ENCODE measurements around the gene TMEM19.

The TMEM19 gene

DNA sequence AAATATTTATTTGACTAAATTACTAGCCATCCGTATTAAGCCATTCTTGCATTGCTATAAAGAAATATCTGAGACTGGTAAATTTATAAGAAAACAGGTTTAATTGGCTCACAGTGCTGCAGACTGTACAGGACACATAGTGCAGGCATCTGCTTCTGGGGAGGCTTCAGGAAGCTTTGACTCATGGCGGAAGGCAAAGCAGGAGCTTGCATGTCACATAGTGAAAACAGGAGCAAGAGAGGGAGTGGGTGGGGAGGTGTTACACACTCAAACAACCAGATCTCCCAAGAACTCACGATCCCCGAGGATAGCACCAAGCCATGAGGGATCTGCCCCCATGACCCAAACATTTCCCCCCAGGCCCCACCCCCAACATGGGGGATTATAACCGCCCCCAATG, 42.1 kb downstream of the TMEM19 start:
- no peak overlapping the region for H3K4me3 ChIP-seq (ENCODE audit: low read depth in 1 of 2, low read length in 1 of 2)
- no peak for TF ChIP-seq CTCF (IDR thresholded peaks at IDR 0.05)
- H3K27ac ChIP-seq = no peak overlapping the region
- no peaks in the 10 kb centered on the region for H3K4me1 ChIP-seq (ENCODE audit: control insufficient read depth in 1 of 2, insufficient read depth in 1 of 2, low read depth in 1 of 2, low read length in 1 of 2)
- no peaks in the 10 kb centered on the region for H3K9me3 ChIP-seq
- H3K27me3 ChIP-seq = no peaks in the 10 kb centered on the region
- H3K36me3 ChIP-seq = no peaks in the 10 kb centered on the region

DNA sequence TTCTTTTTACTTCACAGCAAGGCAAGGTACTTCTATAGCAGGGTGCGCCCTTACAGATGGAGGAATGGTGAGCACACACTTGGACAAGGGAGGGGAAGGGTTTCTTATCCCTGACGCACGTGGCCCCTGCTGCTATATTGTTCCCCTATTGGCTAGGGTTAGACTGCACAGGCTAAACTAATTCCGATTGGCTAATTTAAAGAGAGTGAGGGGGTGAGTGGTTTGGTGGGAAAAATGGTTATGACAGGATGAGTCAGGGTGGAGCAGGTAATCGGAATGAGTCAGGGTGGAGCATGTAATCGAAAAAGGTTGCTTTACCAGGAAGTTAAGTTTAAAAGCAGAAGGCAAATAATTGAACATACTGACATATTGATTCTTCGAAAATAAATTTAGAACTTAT, 45.1 kb downstream of the TMEM19 start:
- Histone ChIP-seq H3K4me3 (ENCODE audit: low read depth in 1 of 2, low read length in 1 of 2) (no peak overlapping the region), H3K4me1 (ENCODE audit: control insufficient read depth in 1 of 2, insufficient read depth in 1 of 2, low read depth in 1 of 2, low read length in 1 of 2) (no peaks in the 10 kb centered on the region), H3K9me3 (no peaks in the 10 kb centered on the region), H3K27ac (no peak overlapping the region), H3K36me3 (no peaks in the 10 kb centered on the region), H3K27me3 (no peaks in the 10 kb centered on the region)
- no peak for TF ChIP-seq CTCF (IDR thresholded peaks at IDR 0.05)

DNA sequence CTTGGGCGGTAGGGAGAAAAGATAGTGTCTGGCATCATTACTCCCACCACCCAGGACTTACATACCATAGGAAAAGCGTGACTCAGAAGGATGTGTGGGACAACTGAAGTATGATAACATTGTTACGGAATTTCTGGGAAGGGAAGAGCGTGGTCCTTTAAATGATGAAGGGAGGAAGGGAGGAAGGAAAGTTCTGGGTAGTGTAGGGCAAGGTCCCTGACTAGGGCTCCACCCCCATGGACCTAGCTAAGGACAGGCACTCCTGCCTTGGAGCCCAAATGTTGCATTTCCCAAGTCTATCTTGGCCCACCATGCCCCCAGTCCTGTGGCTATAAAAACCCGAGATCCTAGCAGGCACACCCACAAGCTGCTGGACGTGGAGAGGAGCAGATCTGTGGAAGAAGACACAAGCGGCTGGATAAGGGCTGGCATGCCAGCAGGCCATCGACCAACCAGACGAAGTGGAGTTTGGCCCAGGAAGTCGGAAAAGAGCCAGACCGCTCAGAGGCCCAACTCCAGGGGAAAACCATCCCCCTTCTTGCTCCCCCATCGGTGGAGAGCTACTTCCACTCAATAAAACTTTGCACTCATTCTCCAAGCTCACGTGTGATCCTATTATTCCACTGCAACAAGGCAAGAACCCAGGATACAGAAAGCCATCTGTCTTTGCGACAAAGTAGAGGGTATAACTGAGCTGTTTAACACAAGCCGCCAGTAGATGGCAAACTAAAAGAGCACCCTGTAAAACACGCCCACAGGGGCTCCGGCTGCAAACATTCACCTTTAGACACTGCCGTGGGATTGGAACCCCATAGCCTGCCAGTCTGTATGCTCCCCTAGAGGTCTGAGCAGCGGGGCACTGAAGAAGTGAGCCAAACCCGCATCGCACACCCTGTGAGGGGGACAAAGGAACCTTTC, 45.8 kb downstream of the TMEM19 start:
- Histone ChIP-seq H3K27ac (no peak overlapping the region), H3K4me1 (ENCODE audit: control insufficient read depth in 1 of 2, insufficient read depth in 1 of 2, low read depth in 1 of 2, low read length in 1 of 2) (no peaks in the 10 kb centered on the region), H3K9me3 (no peaks in the 10 kb centered on the region), H3K36me3 (no peaks in the 10 kb centered on the region), H3K27me3 (no peaks in the 10 kb centered on the region), H3K4me3 (ENCODE audit: low read depth in 1 of 2, low read length in 1 of 2) (no peak overlapping the region)
- TF ChIP-seq CTCF (IDR thresholded peaks at IDR 0.05) = no peak

DNA sequence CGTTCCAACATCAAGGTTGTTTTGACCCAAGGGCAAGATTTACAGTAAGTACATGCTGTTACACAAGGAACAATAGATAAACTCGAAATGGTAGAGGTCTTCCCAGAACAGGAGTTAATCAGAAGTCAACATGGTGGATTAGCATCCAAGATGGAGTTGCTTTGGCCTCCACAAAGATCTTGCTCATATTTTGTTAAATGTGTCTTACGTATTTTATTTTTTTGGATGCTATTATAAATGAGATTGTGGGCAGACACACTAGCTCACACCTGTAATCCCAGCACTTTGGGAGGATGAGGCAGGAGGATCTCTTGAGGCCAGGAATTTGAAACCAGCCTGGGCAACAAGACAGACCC, 46.5 kb downstream of the TMEM19 start:
- no peak for TF ChIP-seq CTCF (IDR thresholded peaks at IDR 0.05)
- H3K9me3 ChIP-seq = no peaks in the 10 kb centered on the region
- no peak overlapping the region for H3K4me3 ChIP-seq (ENCODE audit: low read depth in 1 of 2, low read length in 1 of 2)
- no peaks in the 10 kb centered on the region for H3K4me1 ChIP-seq (ENCODE audit: control insufficient read depth in 1 of 2, insufficient read depth in 1 of 2, low read depth in 1 of 2, low read length in 1 of 2)
- H3K27ac ChIP-seq = no peak overlapping the region
- no peaks in the 10 kb centered on the region for H3K36me3 ChIP-seq
- H3K27me3 ChIP-seq = no peaks in the 10 kb centered on the region

DNA sequence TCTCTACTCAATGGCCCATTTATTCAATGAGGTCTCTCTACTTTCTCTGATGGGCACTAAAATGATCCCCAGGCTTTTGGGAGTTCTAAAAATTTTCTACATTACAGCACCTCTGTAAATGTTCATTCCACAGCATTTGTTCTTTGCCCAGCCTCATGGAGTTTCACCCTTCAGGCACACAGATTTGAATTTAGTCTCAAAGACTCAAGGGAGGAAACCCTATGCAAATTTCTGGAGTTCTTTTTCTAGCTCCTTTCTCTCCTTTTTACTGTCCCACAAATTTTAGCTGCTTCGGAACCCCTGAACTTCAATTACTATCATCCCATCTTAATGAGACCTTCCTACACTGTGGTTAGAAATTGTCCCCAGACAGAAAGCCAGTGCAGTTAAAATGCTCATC, 51.3 kb downstream of the TMEM19 start:
- H3K4me1 ChIP-seq (ENCODE audit: control insufficient read depth in 1 of 2, insufficient read depth in 1 of 2, low read depth in 1 of 2, low read length in 1 of 2) = no peaks in the 10 kb centered on the region
- no peak for TF ChIP-seq CTCF (IDR thresholded peaks at IDR 0.05)
- no peaks in the 10 kb centered on the region for H3K27me3 ChIP-seq
- H3K36me3 ChIP-seq = no peaks in the 10 kb centered on the region
- no peak overlapping the region for H3K27ac ChIP-seq
- no peak overlapping the region for H3K4me3 ChIP-seq (ENCODE audit: low read depth in 1 of 2, low read length in 1 of 2)
- no peaks in the 10 kb centered on the region for H3K9me3 ChIP-seq
